Measurements from ENCODE around the gene PLCG1.
"Not testable (repeated sequence)": the region's sequence is repeated elsewhere in the genome, so short reads cannot be mapped to it uniquely, and the experiment has no call there.

The PLCG1 gene

DNA sequence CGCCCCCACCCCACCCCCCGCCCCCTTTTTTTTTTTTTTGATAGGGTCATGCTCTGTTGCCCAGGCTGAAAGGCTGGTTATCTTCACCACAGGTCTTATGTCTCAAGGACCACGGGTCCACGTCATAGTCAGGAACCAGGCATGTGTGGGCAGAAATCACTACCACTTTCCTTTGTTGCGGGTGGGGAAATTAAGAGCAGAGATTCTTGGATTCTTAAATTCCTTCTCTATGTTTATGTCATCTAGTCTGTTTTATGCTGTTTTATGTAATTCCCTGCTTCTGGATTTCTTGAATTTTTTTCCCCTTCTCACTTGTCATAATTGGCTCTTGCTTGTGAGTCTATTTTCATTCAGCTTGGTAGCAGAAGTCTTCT is 25.8 kb upstream of the PLCG1 start:
- no peak for DNase-seq (ENCODE audit: low read depth in 2 of 2)

DNA sequence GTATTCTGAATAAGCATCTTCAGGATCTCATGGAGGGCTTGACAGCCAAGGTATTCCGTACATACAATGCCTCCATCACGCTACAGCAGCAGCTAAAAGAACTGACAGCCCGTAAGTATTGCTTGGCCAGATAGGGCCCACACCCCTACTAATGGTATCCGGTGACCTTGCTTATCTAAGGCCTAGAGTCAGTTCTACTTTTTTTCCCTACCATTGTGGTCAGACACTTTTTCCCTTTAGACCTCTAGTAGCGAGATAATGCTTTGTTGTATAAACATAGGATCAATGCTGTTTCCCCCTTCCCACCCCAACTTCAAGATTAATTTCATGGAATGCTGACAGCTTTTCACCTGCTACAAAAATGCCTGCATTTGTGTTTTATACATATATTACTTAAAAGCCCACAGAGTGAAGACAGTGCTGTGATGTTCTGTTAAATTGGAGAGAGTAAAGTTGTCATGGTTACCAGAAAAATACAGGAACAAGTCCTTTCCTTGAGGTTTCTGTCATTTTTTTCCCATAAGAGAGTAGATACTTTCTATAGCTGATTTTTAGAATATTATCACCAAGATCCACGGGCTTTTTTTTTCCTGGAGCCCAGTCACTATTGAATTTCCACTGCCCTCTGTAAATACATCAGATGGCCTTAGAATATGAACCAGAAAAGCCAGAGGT is 20.9 kb upstream of the PLCG1 start:
- DNase-seq (ENCODE audit: low read depth in 2 of 2), result no peak
- TF ChIP-seq, protein P1, sequence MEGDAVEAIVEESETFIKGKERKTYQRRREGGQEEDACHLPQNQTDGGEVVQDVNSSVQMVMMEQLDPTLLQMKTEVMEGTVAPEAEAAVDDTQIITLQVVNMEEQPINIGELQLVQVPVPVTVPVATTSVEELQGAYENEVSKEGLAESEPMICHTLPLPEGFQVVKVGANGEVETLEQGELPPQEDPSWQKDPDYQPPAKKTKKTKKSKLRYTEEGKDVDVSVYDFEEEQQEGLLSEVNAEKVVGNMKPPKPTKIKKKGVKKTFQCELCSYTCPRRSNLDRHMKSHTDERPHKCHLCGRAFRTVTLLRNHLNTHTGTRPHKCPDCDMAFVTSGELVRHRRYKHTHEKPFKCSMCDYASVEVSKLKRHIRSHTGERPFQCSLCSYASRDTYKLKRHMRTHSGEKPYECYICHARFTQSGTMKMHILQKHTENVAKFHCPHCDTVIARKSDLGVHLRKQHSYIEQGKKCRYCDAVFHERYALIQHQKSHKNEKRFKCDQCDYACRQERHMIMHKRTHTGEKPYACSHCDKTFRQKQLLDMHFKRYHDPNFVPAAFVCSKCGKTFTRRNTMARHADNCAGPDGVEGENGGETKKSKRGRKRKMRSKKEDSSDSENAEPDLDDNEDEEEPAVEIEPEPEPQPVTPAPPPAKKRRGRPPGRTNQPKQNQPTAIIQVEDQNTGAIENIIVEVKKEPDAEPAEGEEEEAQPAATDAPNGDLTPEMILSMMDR (IDR thresholded peaks at IDR 0.05; ENCODE audit: low read depth, low read length), result no peak
- no peak overlapping the region for H3K4me3 ChIP-seq (replicated peaks in 1 of 2; ENCODE audit: low read depth in 2 of 2, low read length in 2 of 2)

More for the DNA sequence above, 25.8 kb upstream of the PLCG1 start:
- no peak overlapping the region for H3K4me3 ChIP-seq (replicated peaks in 1 of 2; ENCODE audit: low read depth in 2 of 2, low read length in 2 of 2)
- TF ChIP-seq, protein P1 (IDR thresholded peaks at IDR 0.05; ENCODE audit: low read depth, low read length), result no peak

GRCh38 chr20:41118159-41118558 is 19.2 kb upstream of the PLCG1 start:
- DNase-seq (ENCODE audit: low read depth in 2 of 2); H3K4me3 ChIP-seq (replicated peaks in 1 of 2; ENCODE audit: low read depth in 2 of 2, low read length in 2 of 2): not testable (repeated sequence)
- TF ChIP-seq, protein P1 (IDR thresholded peaks at IDR 0.05; ENCODE audit: low read depth, low read length), result peak; percentile 7

DNA sequence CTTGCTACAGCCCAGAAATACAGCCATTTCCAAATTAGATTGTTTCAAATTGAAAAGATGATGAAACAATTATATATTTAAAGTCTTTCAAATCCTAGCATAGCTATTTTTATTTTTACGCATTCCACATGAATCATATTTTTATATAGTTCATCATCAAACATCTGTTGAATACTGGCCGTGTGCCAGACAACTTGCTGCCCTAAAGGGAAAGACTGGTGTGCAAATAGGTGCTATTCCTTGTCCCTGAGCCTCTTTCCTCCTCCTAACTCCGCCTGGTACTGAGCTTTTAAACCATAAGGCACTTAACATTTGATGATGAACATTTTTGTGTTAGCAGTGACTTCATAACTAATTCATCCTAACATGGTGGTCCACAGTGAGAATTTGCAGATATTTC is 18.7 kb upstream of the PLCG1 start:
- TF ChIP-seq, protein P1 (IDR thresholded peaks at IDR 0.05; ENCODE audit: low read depth, low read length), result no peak
- H3K4me3 ChIP-seq (replicated peaks in 1 of 2; ENCODE audit: low read depth in 2 of 2, low read length in 2 of 2), result no peak overlapping the region
- DNase-seq (ENCODE audit: low read depth in 2 of 2), result peak in 1 of 2 donors; percentile 72

- TF ChIP-seq, protein P1 (IDR thresholded peaks at IDR 0.05; ENCODE audit: low read depth, low read length), result no peak
- no peak overlapping the region for H3K4me3 ChIP-seq (replicated peaks in 1 of 2; ENCODE audit: low read depth in 2 of 2, low read length in 2 of 2)
- no peak for DNase-seq (ENCODE audit: low read depth in 2 of 2)
Observed at GRCh38 chr20:41119614-41120561, 17.5 kb upstream of the PLCG1 start.

DNA sequence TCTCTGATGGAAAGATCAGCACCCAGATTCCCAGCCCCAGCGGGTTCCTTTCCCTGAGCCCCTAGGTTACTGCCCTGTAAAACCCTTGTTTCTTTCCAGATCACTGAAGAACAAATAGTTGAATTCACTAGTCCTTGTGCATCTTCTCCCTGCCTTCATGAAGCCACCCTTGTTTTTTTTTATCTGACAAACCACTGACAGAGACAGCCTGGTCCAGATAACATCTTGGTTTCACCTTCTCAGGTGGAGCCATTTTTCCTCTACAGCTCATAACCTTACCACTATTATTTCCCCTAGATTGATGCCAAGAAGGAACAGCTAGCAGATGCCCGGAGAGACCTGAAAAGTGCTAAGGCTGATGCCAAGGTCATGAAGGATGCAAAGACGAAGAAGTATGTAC is 15.9 kb upstream of the PLCG1 start:
- TF ChIP-seq, protein P1 (IDR thresholded peaks at IDR 0.05; ENCODE audit: low read depth, low read length), result no peak
- DNase-seq (ENCODE audit: low read depth in 2 of 2), result no peak
- H3K4me3 ChIP-seq (replicated peaks in 1 of 2; ENCODE audit: low read depth in 2 of 2, low read length in 2 of 2), result no peak overlapping the region

Measured in cardiac fibroblast (primary cell).